ENCODE data around the gene OR51B2.
"Not testable (repeated sequence)": the region's sequence is repeated elsewhere in the genome, so short reads cannot be mapped to it uniquely, and the experiment has no call there.

The OR51B2 gene

DNA sequence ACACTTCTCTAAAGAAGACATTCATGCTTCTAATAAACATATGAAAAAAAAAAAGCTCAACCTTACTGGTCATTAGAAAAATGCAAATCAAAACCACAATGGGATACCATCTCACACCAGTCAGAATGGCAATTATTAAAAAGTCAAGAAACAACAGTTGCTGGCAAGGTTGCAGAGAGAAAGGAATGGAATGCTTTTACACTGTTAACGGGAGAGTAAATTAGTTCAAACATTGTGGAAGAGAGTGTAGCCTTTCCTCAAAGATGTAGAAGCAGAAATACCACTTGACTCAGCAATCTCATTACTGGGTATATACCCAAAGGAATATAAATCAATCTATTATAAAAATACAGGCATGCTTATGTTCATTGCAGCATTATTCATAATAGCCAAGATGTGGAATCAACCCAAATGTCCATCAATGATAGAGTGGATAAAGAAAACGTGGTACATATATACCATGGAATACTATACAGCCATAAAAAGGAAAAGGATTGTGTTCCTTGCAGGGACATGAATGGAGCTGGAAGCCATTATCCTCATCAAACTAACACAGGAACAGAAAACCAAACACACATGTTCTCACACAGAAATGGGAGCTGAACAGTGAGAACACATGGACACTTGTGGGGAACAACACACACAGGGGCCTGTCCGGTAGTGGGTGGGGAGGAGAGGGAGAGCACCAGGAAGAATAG is 10.6 kb downstream of the OR51B2 start:
- DNase-seq (ENCODE audit: low read depth), result not testable (repeated sequence)

DNA sequence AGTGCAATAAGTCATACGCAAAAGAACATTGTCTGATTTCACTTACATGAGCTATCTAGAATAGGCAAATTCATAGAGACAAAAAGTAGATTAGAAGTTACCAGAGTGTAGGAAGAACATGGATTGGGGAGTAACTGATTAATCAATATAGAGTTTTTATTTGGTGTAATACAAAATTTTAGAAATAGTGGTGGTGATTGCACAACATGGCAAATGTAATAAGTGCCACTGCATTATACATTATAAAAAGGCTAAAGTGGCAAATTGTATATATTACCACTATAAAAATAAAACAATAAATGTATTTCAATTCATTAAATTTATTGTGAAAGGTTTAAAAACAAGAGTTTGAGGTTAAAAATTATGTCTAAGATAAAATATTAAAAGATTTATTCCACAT is 13.7 kb downstream of the OR51B2 start:
- DNase-seq (ENCODE audit: low read depth), result no peak

DNA sequence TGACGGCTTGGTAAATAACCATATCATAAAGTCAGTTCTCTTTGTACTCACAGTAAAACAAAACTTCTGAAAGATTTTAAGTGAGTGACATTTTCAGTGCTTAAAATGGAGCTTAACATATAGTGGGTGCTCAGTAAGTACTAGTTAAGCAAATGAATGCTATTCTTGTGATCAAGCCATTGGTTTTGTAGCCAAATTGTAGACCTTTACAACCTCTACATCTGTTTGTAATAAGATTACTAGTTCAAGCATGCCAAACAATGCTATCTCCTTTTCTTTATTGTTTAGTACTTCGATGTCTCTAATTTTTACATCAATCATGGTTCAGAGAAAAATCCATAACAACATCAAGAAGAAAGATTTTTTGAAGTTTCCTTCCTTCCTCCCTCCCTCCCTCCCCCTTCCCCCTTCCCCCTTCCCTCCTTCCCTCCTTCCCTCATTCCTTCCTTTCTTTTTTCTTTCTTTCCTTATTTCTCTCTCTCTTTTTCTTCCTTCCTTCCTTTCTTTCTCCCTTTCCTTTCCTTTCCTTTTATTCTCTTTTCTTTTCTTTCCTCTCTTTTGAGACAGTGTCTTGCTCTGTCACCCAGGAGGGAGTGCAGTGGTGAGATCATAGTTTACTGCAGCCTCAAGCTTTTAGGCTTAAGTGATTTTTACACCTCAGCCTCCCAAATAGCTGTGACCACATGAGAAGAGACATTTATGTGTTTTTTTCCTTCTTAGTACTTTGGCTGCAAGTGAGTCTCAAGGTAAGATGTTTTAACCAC is 16.7 kb downstream of the OR51B2 start:
- no peak for DNase-seq (ENCODE audit: low read depth)

DNA sequence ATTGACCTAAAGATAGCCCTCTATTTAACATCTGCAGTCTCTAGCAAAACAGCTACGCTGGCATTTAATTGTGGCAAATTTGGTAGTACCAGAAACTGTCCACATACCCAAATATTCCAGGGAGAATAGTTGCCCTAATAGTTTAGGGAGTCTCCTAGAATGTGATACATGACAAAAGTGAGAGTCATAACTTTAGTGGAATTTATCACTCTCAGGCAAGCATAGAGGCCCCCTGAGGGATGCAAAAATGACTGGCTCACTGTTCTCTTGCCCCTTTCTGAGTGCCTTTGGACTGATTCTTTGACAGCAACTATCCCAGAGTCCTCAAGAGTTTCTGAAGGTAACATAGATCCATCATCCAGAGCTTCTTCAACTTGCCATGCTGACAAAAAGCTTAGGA is 20.1 kb downstream of the OR51B2 start:
- no peak for DNase-seq (ENCODE audit: low read depth)

DNA sequence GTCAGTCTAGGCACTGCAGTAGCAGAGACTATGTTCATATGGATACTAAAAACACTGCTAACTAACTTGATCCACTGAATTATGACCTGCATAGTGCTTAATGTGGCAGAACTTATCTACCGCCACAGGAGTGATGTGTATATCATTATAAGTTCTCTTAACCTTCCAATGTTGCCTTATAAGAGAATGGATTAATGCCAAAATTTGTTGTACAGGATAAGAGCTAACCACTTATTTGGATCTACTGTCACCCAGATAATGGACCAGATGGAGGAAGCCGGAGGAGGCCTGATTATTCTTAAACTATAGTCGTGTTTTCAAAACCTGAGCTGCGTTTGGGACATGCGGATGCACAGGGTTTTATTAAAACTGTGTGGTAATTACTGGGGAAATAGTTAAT is 20.5 kb downstream of the OR51B2 start:
- DNase-seq (ENCODE audit: low read depth), result no peak

DNA sequence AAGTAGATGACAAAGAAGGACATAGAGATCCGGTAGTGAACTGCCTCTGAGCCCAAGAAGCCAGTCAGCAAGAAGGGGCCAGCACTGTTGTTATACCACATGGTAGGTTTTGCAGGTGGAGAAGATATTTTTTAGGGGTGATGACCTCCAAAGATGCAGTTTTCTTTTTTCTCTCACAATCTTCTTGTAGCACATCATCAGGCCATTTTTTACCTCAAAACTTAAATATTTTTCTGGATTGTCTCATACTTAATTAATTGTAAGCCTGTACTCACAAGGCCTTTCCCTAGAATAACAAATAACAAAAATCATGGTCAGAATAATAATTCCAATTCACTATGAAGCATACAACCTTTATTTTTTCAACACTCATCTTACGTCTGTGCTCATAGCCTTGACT is 22.3 kb downstream of the OR51B2 start, which contains the start of gene OR51B4:
TSS of gene OR51B4 (minus strand) at position 101 of the 400 bp plus-strand sequence. CDS start at position 101, 0 bp downstream.
- DNase-seq (ENCODE audit: low read depth), result no peak

DNA sequence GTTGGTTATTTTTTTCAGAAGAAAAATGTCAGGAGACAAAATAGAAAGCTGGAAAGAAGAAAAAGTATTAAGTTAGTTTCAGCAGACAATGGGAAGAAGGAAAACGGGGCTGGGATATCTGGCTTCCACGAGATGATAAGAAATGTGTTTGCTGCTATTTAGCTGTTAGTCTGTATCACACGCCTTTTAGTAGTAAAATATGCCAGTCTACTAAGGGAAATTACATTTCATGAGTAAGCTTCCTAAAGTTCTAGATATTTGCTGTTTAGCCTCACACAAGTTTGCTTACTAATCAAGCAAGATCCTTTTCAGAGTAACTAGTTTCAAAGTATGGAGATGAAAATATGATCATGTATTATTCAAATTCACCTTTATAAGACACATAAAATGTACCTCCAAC is 23.8 kb downstream of the OR51B2 start:
- DNase-seq (ENCODE audit: low read depth), result no peak

DNA sequence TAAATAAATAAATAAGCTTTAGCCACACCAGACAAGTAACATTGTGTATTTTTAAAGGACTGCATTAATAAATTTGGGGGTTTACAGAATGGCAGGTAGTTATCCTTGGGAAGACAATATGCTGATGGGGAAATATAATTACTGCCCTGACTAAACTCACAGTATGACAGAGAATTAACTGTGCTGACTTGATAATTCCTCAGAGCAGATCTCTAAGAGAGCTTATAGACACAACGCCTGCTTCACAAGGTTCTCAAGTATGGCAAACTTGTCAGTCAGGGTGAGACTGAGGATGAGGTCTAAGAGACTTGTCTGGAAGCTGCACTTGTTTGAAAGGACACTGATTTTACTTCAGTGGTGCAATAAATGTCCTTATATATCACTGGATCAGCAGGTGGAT is 25.6 kb downstream of the OR51B2 start:
- DNase-seq (ENCODE audit: low read depth), result no peak

DNA sequence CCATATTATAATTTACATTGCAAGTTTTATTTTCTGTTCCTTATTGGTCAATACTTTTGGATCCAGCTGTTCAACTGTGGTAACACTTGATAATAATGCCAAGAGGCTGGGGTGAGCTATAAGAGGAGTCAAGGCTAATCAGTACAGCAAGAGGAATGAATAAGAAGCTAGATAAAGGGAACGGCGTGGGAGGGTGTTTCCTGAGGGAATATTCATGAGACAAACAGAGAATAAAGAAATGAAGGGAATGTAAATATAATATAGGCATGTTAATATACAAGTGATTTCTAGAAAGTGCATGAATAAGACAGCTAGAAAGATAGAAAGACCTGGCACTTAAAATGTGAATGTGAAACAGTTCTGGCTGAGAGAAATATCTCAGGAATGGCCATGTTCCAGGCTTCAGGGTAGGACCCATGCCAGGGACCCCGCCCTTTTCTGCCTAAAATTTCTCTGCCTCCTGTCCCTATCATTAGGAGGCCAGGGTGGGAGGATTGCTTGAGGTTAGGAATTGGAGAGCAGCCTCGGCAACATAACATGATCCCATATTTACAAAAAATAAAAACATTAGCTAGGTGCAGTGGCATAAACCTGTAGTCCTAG is 26.3 kb downstream of the OR51B2 start:
- no peak for DNase-seq (ENCODE audit: low read depth)

DNA sequence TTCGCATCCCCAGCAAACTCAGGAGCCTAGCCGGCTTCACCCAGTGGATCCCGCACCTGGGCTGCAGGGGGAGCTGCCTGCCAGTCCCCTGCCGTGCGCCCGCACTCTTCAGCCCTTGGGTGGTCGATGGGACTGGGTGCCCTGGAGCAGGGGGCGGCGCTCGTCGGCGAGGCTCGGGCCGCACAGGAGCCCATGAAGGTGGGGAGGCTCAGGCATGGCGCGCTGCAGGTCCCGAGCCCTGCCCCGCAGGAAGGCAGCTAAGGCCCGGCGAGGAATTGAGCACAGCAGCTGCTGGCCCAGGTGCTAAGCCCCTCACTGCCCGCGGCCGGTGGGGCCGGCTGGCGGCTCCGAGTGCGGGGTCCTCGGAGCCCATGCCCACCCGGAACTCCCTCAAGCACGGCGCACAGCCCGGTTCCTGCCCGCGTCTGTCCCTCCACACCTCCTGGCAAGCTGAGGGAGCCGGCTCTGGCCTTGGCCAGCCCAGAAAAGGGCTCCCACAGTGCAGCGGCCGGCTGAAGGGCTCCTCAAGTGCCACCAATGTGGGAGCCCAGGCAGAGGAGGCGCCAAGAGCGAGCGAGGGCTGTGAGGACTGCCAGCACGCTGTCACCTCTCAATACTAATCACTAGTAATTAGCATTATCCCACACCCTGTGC is 29.6 kb downstream of the OR51B2 start:
- not testable (repeated sequence) for DNase-seq (ENCODE audit: low read depth)

DNA sequence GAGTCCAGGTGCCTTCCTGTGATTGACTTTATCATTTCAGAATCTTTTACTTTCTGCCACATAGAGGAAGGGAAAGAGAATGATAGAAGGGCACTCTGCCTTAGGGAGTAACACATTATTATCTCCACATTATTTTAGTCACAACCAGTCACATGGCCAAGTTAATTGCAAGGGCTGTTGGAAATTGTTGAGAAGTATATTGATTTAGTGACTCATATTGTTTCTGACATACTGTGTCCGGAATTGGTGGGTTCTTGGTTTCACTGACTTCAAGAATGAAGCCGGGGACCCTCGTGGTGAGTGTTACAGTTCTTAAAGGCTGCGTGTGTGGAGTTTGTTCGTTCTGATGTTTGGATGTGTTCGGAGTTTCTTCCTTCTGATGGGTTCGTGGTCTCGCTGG is 31.1 kb downstream of the OR51B2 start:
- DNase-seq (ENCODE audit: low read depth), result no peak

DNA sequence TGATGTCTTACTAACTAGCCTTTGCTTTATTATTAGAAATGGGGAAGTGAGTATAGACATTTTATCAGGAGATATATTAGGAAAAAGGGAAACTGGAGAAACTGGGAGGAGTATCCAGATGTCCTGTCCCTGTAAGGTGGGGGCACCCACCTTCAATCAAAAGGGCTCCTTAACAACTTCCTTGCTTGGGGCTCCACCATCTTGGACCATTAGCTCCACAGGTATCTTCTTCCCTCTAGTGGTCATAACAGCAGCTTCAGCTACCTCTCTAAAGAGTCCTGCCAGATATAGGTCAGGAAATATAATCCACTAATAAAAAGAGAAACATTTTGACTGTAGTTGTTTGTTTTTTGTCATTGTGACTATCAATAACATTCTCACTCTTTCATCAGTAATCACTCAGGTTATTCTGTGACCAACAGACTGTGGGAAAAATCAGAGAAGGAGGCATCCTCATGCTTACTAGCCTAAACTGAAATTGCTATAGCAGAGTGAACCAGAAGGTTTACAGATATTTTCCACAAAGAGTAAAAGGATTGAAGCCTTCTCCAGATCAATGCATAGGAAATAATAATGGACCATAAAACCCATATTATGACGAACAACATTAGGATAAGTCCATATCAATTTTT is 32.8 kb downstream of the OR51B2 start:
- DNase-seq (ENCODE audit: low read depth), result peak; percentile 39

DNA sequence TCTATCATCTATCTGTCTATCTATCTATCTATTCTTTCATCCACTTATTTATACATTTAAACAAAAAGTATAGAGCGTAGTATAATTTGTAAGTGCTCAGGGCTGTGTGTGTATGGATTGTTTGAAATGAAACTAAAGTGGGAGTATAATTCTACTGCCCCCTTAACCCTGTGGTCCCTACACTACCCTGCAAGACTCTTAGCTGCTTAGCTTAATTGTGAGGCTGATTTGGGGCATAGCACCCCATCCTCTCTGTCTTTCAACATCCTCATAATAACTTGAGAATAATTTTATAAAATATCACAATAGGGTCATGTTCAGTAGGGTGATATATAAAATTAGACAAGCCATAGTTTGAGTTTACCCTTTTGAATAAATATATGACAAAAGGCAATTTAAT is 34.0 kb downstream of the OR51B2 start:
- no peak for DNase-seq (ENCODE audit: low read depth)

DNA sequence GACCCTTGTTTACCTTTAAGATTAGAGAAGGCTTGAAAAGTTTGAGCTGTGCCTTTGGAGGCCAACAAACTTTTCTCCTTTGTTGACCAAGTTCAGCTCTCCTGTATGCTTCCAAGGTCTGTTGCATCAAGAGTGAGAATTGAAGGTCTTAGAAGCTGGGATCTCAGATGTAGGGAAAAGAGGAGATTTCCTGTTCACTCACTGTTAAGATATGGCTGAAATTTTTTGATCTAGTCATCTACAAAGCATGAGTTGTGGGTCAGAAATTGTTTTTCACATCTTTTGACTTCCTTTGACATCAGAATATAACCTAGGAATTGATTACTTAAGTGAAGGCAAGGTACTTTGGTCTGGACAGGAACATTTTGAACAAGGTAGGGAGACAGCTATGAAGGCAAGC is 34.4 kb downstream of the OR51B2 start:
- no peak for DNase-seq (ENCODE audit: low read depth)

DNA sequence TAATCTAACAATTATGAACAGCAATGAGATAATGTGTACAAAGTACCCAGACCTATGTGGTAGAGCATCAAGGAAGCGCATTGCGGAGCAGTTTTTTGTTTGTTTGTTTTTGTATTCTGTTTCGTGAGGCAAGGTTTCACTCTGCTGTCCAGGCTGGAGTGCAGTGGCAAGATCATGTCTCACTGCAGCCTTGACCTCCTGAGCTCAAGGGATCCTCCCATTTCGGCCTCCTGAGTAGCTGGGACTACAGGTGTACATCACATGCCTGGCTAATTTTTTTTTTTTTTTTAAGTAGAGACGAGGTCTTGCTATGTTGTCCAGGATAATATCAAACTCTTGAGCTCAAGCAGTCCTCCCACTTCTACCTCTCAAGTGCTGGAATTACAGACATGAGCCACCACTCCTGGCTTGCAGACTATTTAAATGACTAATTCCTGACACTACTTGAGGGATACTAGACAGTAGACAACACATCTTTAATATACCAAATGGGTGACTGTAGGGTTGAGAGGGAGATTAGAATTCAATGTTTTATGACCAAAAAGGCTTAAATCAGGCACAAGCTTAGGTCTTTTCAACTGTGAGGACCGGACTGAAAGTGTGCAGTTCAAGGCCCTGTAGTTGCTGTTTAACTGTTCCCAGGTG is 35.1 kb downstream of the OR51B2 start:
- DNase-seq (ENCODE audit: low read depth), result no peak

DNA sequence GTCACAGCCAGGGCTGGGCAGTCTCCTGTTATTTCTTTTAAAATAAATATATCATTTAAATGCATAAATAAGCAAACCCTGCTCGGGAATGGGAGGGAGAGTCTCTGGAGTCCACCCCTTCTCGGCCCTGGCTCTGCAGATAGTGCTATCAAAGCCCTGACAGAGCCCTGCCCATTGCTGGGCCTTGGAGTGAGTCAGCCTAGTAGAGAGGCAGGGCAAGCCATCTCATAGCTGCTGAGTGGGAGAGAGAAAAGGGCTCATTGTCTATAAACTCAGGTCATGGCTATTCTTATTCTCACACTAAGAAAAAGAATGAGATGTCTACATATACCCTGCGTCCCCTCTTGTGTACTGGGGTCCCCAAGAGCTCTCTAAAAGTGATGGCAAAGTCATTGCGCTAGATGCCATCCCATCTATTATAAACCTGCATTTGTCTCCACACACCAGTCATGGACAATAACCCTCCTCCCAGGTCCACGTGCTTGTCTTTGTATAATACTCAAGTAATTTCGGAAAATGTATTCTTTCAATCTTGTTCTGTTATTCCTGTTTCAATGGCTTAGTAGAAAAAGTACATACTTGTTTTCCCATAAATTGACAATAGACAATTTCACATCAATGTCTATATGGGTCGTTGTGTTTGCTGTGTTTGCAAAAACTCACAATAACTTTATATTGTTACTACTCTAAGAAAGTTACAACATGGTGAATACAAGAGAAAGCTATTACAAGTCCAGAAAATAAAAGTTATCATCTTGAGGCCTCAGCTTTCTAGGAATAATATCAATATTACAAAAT is 35.8 kb downstream of the OR51B2 start:
- DNase-seq (ENCODE audit: low read depth), result no peak

DNA sequence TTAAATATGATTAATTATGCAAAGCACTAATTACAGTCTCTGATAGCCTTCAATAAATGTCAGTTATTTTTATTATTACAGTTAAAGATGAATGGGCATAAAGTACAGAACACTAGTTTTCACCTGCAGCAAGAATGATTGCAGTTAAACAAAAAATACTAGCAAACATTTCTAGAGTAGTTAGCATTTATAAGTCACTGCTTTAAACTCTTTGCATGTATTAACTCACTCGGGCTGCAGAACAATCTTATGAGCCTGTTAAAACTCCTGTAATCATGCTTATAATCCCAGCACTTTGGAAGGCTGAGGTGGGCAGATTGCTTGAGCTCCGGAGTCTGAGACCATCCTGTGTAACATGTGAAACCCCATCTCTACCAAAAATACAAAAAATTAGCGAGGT is 37.2 kb downstream of the OR51B2 start:
- DNase-seq (ENCODE audit: low read depth), result no peak

DNA sequence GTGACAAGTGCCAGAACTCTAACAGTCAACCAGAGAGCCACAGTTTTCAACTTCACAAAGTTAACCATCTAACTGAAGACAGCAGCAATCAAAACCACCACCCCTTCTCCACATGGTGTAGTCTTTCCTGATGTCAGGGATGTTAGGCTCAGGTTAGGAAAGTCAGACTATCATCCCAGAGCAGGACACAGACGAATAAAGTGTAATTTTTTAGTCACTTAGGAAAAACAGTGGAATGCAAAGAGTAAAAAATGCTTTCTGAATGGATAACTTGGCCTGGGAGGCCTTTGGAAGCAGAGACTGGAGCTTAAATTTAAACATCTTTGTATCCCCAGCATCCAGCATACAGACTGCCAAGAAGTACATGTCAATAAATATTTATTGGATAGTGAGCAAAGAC is 37.7 kb downstream of the OR51B2 start:
- DNase-seq (ENCODE audit: low read depth), result no peak

DNA sequence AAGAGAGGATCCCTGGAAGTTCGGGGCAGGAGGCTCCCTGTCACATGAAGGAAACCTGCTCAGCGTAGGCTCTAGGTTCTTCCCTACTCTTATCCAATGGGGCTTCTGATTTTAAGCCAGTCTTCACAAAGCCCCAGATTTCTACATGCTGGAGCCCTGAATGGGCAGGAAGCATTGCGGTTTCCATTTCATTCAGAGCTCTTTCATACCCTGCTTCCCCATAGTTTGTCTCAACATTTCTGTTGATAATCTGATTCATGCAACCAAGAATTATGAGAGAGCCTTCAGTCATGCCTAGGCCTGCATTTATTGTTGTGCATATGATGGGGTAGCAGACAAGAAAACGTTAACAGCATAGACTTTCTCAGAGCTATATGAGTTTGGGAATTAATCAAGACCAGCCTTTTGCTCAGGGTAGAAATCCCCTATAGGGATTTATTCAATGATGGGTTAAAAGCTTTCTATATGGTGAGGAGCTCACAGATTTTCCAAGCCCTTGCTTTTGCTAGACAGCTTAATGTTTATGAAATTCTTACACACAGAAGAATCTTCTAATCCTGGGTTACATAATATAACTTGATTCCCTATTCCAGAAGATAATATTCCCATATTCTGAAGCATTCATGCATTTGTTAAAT is 38.3 kb downstream of the OR51B2 start:
- DNase-seq (ENCODE audit: low read depth), result no peak

DNA sequence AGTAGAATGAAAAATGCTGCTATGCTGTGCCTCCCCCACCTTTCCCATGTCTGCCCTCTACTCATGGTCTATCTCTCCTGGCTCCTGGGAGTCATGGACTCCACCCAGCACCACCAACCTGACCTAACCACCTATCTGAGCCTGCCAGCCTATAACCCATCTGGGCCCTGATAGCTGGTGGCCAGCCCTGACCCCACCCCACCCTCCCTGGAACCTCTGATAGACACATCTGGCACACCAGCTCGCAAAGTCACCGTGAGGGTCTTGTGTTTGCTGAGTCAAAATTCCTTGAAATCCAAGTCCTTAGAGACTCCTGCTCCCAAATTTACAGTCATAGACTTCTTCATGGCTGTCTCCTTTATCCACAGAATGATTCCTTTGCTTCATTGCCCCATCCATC is 39.5 kb downstream of the OR51B2 start:
- DNase-seq (ENCODE audit: low read depth), result no peak

Measured in fibroblast of gingiva (primary cell).